HEK293 (cell line): ENCODE measurements around the gene NEURL2.

Experiments used
- AEBP2 ChIP-seq: fragments of 450-650 bp; formaldehyde crosslinking; IDR thresholded peaks from 2 replicates; pipeline ENCODE4 v1.5.1; 2016; ENCODE audit warnings: missing biosample characterization, missing genetic modification characterization, borderline replicate concordance
- CTCF ChIP-seq: fragments of 450-650 bp; formaldehyde crosslinking; IDR thresholded peaks from 2 replicates; pipeline ENCODE4 v1.5.1; 2016; ENCODE audit warnings: missing biosample characterization, missing genetic modification characterization
- HOXA7 ChIP-seq: sonication (generic); formaldehyde crosslinking; IDR thresholded peaks from 2 replicates; pipeline ENCODE4 v1.8.1; 2022; ENCODE audit warnings: missing genetic modification reagents, borderline replicate concordance
- REST ChIP-seq: fragments of 450-650 bp; formaldehyde crosslinking; IDR thresholded peaks from 2 replicates; pipeline ENCODE4 v1.5.1; 2016; ENCODE audit warnings: missing biosample characterization, missing genetic modification characterization
- TCF7L2 ChIP-seq: IDR thresholded peaks from 2 replicates; pipeline ENCODE4 v1.6.1; 2011; ENCODE audit warnings: low read depth, mild to moderate bottlenecking, inconsistent platforms, low read length, moderate library complexity, borderline replicate concordance
- ZBTB20 ChIP-seq: fragments of 450-650 bp; formaldehyde crosslinking; IDR thresholded peaks from 2 replicates; pipeline ENCODE4 v1.5.1; 2016; ENCODE audit warnings: missing biosample characterization, missing genetic modification characterization
- ZNF138 ChIP-seq: fragments of 450-650 bp; formaldehyde crosslinking; IDR thresholded peaks from 2 replicates; pipeline ENCODE4 v1.5.1; 2016; ENCODE audit warnings: missing biosample characterization, missing genetic modification characterization, borderline replicate concordance
- ZNF274 ChIP-seq, 2 experiments: fragments of 200-500 bp in 1 of 2; fragments of 450-650 bp in 1 of 2; sonication (Bioruptor generic) in 1 of 2; formaldehyde crosslinking in 1 of 2; IDR thresholded peaks; 2 replicates each; pipeline versions ENCODE4 v1.5.1 to v1.6.1; 2014 to 2016; ENCODE audit warnings: borderline replicate concordance in 1 of 2, inconsistent platforms in 1 of 2, low read length in 1 of 2, missing biosample characterization in 1 of 2, missing genetic modification characterization in 1 of 2
- ZNF398 ChIP-seq: fragments of 450-650 bp; formaldehyde crosslinking; IDR thresholded peaks from 2 replicates; pipeline ENCODE4 v1.5.1; 2017; ENCODE audit warnings: missing biosample characterization, missing genetic modification characterization
- ZNF510 ChIP-seq: fragments of 450-650 bp; formaldehyde crosslinking; IDR thresholded peaks from 2 replicates; pipeline ENCODE4 v1.5.1; 2018; ENCODE audit warnings: mild to moderate bottlenecking, missing genetic modification characterization, missing biosample characterization; ENCODE audit not compliant: insufficient replicate concordance
- ZNF664 ChIP-seq: fragments of 450-650 bp; formaldehyde crosslinking; IDR thresholded peaks from 2 replicates; pipeline ENCODE4 v1.5.1; 2016; ENCODE audit warnings: missing biosample characterization, missing genetic modification characterization
- ZNF777 ChIP-seq: fragments of 450-650 bp; formaldehyde crosslinking; IDR thresholded peaks from 2 replicates; pipeline ENCODE4 v1.5.1; 2017; ENCODE audit warnings: missing biosample characterization, missing genetic modification characterization, borderline replicate concordance

GRCh38 chr20:45940469-45940868 lies 49.5 kb upstream of the NEURL2 start:
- no peak for TF ChIP-seq TCF7L2
- TF ChIP-seq ZNF777 (tag by site-specific recombination): no peak
- TF ChIP-seq AEBP2 (tag by site-specific recombination): no peak
- no peak for TF ChIP-seq CTCF (tag by site-specific recombination)
- TF ChIP-seq ZNF398 (tag by site-specific recombination): no peak
- TF ChIP-seq ZBTB20: no peak
- TF ChIP-seq ZNF274 (IDR thresholded peaks at IDR 0.05; ENCODE audit: low read length): no peak
- no peak for TF ChIP-seq ZNF274 (tag by site-specific recombination; IDR thresholded peaks at IDR 0.05; ENCODE audit: borderline replicate concordance)
- no peak for TF ChIP-seq REST (tag by site-specific recombination)
- TF ChIP-seq ZNF664: no peak
- TF ChIP-seq ZNF510 (tag by site-specific recombination): no peak
- TF ChIP-seq HOXA7 (CRISPR knock-in tag): no peak
- TF ChIP-seq ZNF138: no peak
